A549 (cell line): ENCODE results near the gene KCTD20.

Experiments used
- CBX2 ChIP-seq: fragments of 200-600 bp; sonication (generic); IDR thresholded peaks from 2 replicates; pipeline ENCODE4 v1.6.1; 2016; ENCODE audit warnings: low read depth, mild to moderate bottlenecking, borderline replicate concordance
- CHD4 ChIP-seq: fragments of 200-600 bp; sonication (generic); IDR thresholded peaks from 2 replicates; pipeline ENCODE4 v1.6.1; 2016; ENCODE audit warnings: antibody characterized with exemption, mild to moderate bottlenecking, borderline replicate concordance
- EP300 ChIP-seq, 2 experiments: fragments of >200 bp; sonication (Bioruptor Twin); formaldehyde crosslinking; IDR thresholded peaks; 2 replicates in 1 of 2; 3 replicates in 1 of 2; pipeline ENCODE4 v1.6.1; 2016 to 2017
- ESRRA ChIP-seq: fragments of 150-350 bp; IDR thresholded peaks from 2 replicates; pipeline ENCODE4 v1.6.1; 2014; ENCODE audit warnings: mild to moderate bottlenecking, low read length, borderline replicate concordance
- FOSB ChIP-seq: fragments of 250-450 bp; sonication (Bioruptor Pico); IDR thresholded peaks from 2 replicates; pipeline ENCODE4 v1.5.0; 2020; ENCODE audit warnings: mild to moderate bottlenecking, moderate library complexity
- MAFK ChIP-seq: fragments of 450-650 bp; IDR thresholded peaks from 2 replicates; pipeline ENCODE4 v1.6.1; 2014; ENCODE audit not compliant: partially characterized antibody
- POLR2A ChIP-seq: IDR thresholded peaks from 2 replicates; pipeline ENCODE4 v1.6.1; 2012; ENCODE audit warnings: mild to moderate bottlenecking, low read length
- ZNF302 ChIP-seq: fragments of 250-450 bp; sonication (Bioruptor Pico); IDR thresholded peaks from 2 replicates; pipeline ENCODE4 v1.9.0; 2021; ENCODE audit warnings: inconsistent platforms, mild to moderate bottlenecking, moderate library complexity
- TF ChIP-seq, protein P1 (sequence below): fragments of >200 bp; sonication (Bioruptor Twin); formaldehyde crosslinking; IDR thresholded peaks from 3 replicates; pipeline ENCODE4 v1.5.1; 2016
- TF ChIP-seq, protein P2 (sequence below): IDR thresholded peaks from 2 replicates; pipeline ENCODE4 v1.6.1; 2012
- TF ChIP-seq, protein P3 (sequence below): fragments of 450-650 bp; IDR thresholded peaks from 2 replicates; pipeline ENCODE4 v1.6.1; 2014; ENCODE audit warnings: antibody characterized with exemption

DNA sequence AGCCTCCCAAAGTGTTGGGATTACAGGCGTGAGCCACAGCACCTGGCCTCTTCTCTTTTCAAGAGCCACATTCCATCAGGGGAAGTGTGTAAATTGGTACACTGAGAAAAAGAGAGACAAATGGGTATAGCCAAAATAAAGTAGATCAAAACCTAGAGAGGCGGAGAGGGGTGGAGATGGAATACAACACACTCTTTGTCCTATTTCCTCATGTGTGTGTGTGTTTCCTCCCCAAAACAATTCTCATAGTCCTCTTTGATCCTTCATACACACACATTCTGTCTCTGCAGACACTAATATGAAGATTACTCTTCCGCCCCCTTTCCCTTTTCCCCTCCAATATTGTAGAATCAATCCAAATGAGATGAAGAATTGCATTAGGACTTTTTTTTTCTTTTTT is 16.2 kb upstream of the KCTD20 start:
- TF ChIP-seq CBX2: no peak
- TF ChIP-seq, protein P1, sequence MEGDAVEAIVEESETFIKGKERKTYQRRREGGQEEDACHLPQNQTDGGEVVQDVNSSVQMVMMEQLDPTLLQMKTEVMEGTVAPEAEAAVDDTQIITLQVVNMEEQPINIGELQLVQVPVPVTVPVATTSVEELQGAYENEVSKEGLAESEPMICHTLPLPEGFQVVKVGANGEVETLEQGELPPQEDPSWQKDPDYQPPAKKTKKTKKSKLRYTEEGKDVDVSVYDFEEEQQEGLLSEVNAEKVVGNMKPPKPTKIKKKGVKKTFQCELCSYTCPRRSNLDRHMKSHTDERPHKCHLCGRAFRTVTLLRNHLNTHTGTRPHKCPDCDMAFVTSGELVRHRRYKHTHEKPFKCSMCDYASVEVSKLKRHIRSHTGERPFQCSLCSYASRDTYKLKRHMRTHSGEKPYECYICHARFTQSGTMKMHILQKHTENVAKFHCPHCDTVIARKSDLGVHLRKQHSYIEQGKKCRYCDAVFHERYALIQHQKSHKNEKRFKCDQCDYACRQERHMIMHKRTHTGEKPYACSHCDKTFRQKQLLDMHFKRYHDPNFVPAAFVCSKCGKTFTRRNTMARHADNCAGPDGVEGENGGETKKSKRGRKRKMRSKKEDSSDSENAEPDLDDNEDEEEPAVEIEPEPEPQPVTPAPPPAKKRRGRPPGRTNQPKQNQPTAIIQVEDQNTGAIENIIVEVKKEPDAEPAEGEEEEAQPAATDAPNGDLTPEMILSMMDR: no peak
- TF ChIP-seq EP300 (IDR thresholded peaks at IDR 0.05): no peak
- TF ChIP-seq POLR2A: no peak
- TF ChIP-seq, protein P2, sequence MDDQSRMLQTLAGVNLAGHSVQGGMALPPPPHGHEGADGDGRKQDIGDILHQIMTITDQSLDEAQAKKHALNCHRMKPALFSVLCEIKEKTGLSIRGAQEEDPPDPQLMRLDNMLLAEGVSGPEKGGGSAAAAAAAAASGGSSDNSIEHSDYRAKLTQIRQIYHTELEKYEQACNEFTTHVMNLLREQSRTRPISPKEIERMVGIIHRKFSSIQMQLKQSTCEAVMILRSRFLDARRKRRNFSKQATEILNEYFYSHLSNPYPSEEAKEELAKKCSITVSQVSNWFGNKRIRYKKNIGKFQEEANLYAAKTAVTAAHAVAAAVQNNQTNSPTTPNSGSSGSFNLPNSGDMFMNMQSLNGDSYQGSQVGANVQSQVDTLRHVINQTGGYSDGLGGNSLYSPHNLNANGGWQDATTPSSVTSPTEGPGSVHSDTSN: no peak
- TF ChIP-seq, protein P3, sequence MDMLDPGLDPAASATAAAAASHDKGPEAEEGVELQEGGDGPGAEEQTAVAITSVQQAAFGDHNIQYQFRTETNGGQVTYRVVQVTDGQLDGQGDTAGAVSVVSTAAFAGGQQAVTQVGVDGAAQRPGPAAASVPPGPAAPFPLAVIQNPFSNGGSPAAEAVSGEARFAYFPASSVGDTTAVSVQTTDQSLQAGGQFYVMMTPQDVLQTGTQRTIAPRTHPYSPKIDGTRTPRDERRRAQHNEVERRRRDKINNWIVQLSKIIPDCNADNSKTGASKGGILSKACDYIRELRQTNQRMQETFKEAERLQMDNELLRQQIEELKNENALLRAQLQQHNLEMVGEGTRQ: no peak
- TF ChIP-seq CHD4: no peak
- no peak for TF ChIP-seq MAFK
- no peak for TF ChIP-seq ZNF302 (CRISPR knock-in tag)
- TF ChIP-seq FOSB (CRISPR knock-in tag): no peak
- TF ChIP-seq ESRRA: no peak
